HepG2 (cell line): ENCODE results near the gene NTM. TPM values are rescaled to one million over a fixed set of nuclear protein-coding genes. Genes with fewer than 3 reads are reported as not detected.

ENCODE experiments used
- ATAC-seq: fragments of 200-7000 bp; cut with Tn5 transposase; 3 replicates; pipeline ENCODE4 v1.9.1; 2020; ENCODE audit warnings: mild to moderate bottlenecking, moderate library complexity
- BruUV-seq: library from RNA; stranded (reverse); fragments of 400-500 nt; replicated peaks from 2 replicates; lab custom pipeline; 2021; lab: Mats Ljungman, UMichigan
- CTCF ChIA-PET: fragments of 300-600 bp; formaldehyde crosslinking; extraction: SDS; loops from one replicate; lab custom pipeline; 2021; ENCODE audit warnings: low total read pairs, inconsistent platforms, low intra/inter-chr PET ratio; lab: Yijun Ruan, JAX
- POLR2A ChIA-PET: fragments of 350-600 bp; sonication (Branson Sonifier 250); formaldehyde crosslinking; loops from one replicate; lab custom pipeline; 2020; ENCODE audit warnings: antibody characterized with exemption, inconsistent platforms; lab: Yijun Ruan, JAX
- DNase-seq: peaks from one replicate; pipeline ENCODE4 v3.0.0-alpha.2; 2015; ENCODE audit warnings: low spot score
- FAIRE-seq: peaks from 3 replicates; lab custom pipeline; 2011; peaks lifted over from hg19 to GRCh38; lab: Jason Lieb, UNC
- H2AFZ ChIP-seq: one replicate; pipeline ENCODE4 v1.6.1; 2011; ENCODE audit warnings: low read length, inconsistent platforms
- H3K27ac ChIP-seq: fragments of 300-600 bp; 3 replicates; pipeline ENCODE4 v1.8.0; 2011; ENCODE audit warnings: mixed run types, mild to moderate bottlenecking, mixed read lengths, low read length, inconsistent platforms; ENCODE audit not compliant: insufficient read depth; ENCODE audit errors: extremely low read length
- H3K27me3 ChIP-seq, 2 experiments: fragments of 200-600 bp in 1 of 2; 2 replicates in 1 of 2; 3 replicates in 1 of 2; pipeline versions ENCODE4 v1.6.0 to v1.8.0; 2011; ENCODE audit warnings: low read length in 2 of 2, mild to moderate bottlenecking in 2 of 2, moderate library complexity in 2 of 2, inconsistent platforms in 1 of 2; ENCODE audit not compliant: insufficient read depth in 2 of 2, control insufficient read depth in 1 of 2
- H3K36me3 ChIP-seq, 2 experiments: fragments of 200-600 bp in 1 of 2; replicated peaks in 1 of 2; 2 replicates in 1 of 2; 3 replicates in 1 of 2; pipeline versions ENCODE4 v1.5.1 to v1.8.0; 2011; ENCODE audit warnings: low read length in 2 of 2, inconsistent platforms in 1 of 2; ENCODE audit not compliant: insufficient read depth in 2 of 2, control insufficient read depth in 1 of 2
- H3K4me1 ChIP-seq: 2 replicates; pipeline ENCODE4 v1.5.1; 2012; ENCODE audit warnings: low read length, inconsistent platforms; ENCODE audit not compliant: insufficient read depth
- H3K4me2 ChIP-seq: 2 replicates; pipeline ENCODE4 v1.6.0; 2011; ENCODE audit warnings: low read depth, low read length, inconsistent platforms
- H3K4me3 ChIP-seq, 3 experiments: fragments of 200-600 bp in 1 of 3; sonication (generic), shearing (Covaris generic) in 1 of 3; replicated peaks in 1 of 3; 2 replicates each; pipeline ENCODE4 v1.5.1; 2011 to 2016; ENCODE audit warnings: low read length in 3 of 3, inconsistent platforms in 2 of 3, low read depth in 2 of 3, mild to moderate bottlenecking in 2 of 3, control low read depth in 1 of 3, mixed read lengths in 1 of 3; ENCODE audit not compliant: insufficient read depth in 1 of 3
- H3K79me2 ChIP-seq: one replicate; pipeline ENCODE4 v1.6.1; 2011; ENCODE audit warnings: low read length, inconsistent platforms; ENCODE audit not compliant: insufficient read depth
- H3K9ac ChIP-seq: 2 replicates; pipeline ENCODE4 v1.6.0; 2011; ENCODE audit warnings: mild to moderate bottlenecking, low read depth, low read length, inconsistent platforms; ENCODE audit not compliant: insufficient read depth
- H3K9me3 ChIP-seq: 2 replicates; pipeline ENCODE4 v1.5.1; 2012; ENCODE audit warnings: mild to moderate bottlenecking, low read length
- H4K20me1 ChIP-seq: 2 replicates; pipeline ENCODE4 v1.6.0; 2011; ENCODE audit warnings: inconsistent platforms, mild to moderate bottlenecking, low read length, moderate library complexity; ENCODE audit not compliant: insufficient read depth
- GLI4 ChIP-seq: sonication (generic); formaldehyde crosslinking; IDR thresholded peaks from 2 replicates; pipeline ENCODE4 v1.5.1; 2020; ENCODE audit warnings: missing genetic modification reagents, mild to moderate bottlenecking, moderate library complexity, borderline replicate concordance
- GTF2F1 ChIP-seq: fragments of 150-350 bp; IDR thresholded peaks from 2 replicates; pipeline ENCODE4 v1.6.1; 2014; ENCODE audit warnings: low read length
- NCOA5 ChIP-seq: sonication (generic); formaldehyde crosslinking; IDR thresholded peaks from 2 replicates; pipeline ENCODE4 v1.4.0; 2020; ENCODE audit warnings: missing genetic modification reagents
- SYNCRIP ChIP-seq: fragments of 200-400 bp; formaldehyde crosslinking; IDR thresholded peaks from 2 replicates; pipeline ENCODE4 v1.6.1; 2018; ENCODE audit warnings: mild to moderate bottlenecking, low read depth, low read length; ENCODE audit not compliant: insufficient read depth
- WGBS: methylation state at CpG from one replicate; pipeline ENCODE4 v1.1.6; 2017; ENCODE audit warnings: low lambda C conversion rate; 5-methylcytosine and 5-hydroxymethylcytosine counted together
- in situ Hi-C: cut with HindIII; loops from 2 replicates; pipeline ENCODE4 v1.10.0; 2017; ENCODE audit warnings: low pct_unique_long_range_greater_than_20kb; ENCODE audit not compliant: extremely low pct_ligation_motif_present
- intact Hi-C: fragments of 100-400 bp; cut with micrococcal nuclease; formaldehyde crosslinking; loops from one replicate; pipeline ENCODE4 v1.10.0; 2022; ENCODE audit not compliant: unreplicated experiment
- polyA plus RNA-seq, 8 experiments: library from polyadenylated mRNA; depleted of rRNA in 3 of 8; stranded (reverse) in 7 of 8; unstranded in 1 of 8; fragments of >200 nt; fragmentation: Illumina TruSeq in 4 of 8; extraction: Trizol in 4 of 8; gene quantifications; 2 replicates each; pipeline versions ENCODE4 v1.2.1 to v1.2.3, GENCODE V29; 2011 to 2016; ENCODE audit warnings: low read depth in 4 of 8, missing spikeins in 1 of 8, mixed read lengths in 1 of 8; ENCODE audit not compliant: insufficient read depth in 1 of 8
- total RNA-seq, 5 experiments: library from RNA; depleted of rRNA; stranded (reverse); fragments of >200 nt; fragmentation: Illumina TruSeq; extraction: Trizol; gene quantifications; 2 replicates each; pipeline ENCODE4 v1.2.3, GENCODE V29; 2016; ENCODE audit warnings: low read depth in 1 of 5
- TF ChIP-seq, protein P1 (sequence below): fragments of 450-650 bp; IDR thresholded peaks from 2 replicates; pipeline ENCODE4 v1.6.1; 2017; ENCODE audit warnings: mild to moderate bottlenecking
- TF ChIP-seq, protein P2 (sequence below): sonication (generic); formaldehyde crosslinking; IDR thresholded peaks from 2 replicates; pipeline ENCODE4 v1.4.0; 2020; ENCODE audit warnings: mild to moderate bottlenecking, missing genetic modification reagents
- TF ChIP-seq, protein P3 (sequence below): sonication (generic); formaldehyde crosslinking; conservative IDR thresholded peaks from 2 replicates; pipeline ENCODE4 v1.4.0; 2020; ENCODE audit warnings: missing genetic modification reagents
- TF ChIP-seq, protein P4 (sequence below): sonication (generic); formaldehyde crosslinking; IDR thresholded peaks from 2 replicates; pipeline ENCODE4 v1.9.0; 2021; ENCODE audit warnings: missing genetic modification reagents, borderline replicate concordance
- TF ChIP-seq, protein P5 (sequence below): sonication (generic); formaldehyde crosslinking; IDR thresholded peaks from 2 replicates; pipeline ENCODE4 v1.9.0; 2021; ENCODE audit warnings: mild to moderate bottlenecking, missing genetic modification reagents

Gene NTM
- total and polyA plus RNA-seq, 2 of the 13 experiments (the other 11 are each of a cell fraction or from before 2014, with no cell fraction given): not detected

DNA sequence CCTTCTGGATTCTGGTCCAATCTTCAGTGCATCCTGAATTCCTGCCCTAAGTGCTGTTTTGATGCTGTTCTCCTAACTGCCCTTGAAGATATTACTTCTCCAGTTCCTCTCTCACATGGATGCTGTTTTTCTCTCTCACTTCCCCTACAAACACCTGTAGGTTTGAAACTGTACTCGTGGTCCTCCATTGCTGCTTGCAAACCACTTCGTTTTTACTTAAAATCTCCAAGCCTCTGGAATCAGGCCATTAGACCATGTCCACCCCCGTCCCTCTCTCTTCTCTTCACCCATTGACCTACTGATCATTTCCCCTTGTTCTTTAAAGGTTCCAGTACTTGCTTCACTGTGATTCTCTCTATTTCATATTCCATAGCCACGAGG, 988.1 kb downstream of the NTM start (continued):
- TF ChIP-seq, protein P1, sequence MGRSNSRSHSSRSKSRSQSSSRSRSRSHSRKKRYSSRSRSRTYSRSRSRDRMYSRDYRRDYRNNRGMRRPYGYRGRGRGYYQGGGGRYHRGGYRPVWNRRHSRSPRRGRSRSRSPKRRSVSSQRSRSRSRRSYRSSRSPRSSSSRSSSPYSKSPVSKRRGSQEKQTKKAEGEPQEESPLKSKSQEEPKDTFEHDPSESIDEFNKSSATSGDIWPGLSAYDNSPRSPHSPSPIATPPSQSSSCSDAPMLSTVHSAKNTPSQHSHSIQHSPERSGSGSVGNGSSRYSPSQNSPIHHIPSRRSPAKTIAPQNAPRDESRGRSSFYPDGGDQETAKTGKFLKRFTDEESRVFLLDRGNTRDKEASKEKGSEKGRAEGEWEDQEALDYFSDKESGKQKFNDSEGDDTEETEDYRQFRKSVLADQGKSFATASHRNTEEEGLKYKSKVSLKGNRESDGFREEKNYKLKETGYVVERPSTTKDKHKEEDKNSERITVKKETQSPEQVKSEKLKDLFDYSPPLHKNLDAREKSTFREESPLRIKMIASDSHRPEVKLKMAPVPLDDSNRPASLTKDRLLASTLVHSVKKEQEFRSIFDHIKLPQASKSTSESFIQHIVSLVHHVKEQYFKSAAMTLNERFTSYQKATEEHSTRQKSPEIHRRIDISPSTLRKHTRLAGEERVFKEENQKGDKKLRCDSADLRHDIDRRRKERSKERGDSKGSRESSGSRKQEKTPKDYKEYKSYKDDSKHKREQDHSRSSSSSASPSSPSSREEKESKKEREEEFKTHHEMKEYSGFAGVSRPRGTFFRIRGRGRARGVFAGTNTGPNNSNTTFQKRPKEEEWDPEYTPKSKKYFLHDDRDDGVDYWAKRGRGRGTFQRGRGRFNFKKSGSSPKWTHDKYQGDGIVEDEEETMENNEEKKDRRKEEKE: no peak
- TF ChIP-seq, protein P2, sequence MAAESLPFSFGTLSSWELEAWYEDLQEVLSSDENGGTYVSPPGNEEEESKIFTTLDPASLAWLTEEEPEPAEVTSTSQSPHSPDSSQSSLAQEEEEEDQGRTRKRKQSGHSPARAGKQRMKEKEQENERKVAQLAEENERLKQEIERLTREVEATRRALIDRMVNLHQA (CRISPR knock-in tag): no peak

DNA sequence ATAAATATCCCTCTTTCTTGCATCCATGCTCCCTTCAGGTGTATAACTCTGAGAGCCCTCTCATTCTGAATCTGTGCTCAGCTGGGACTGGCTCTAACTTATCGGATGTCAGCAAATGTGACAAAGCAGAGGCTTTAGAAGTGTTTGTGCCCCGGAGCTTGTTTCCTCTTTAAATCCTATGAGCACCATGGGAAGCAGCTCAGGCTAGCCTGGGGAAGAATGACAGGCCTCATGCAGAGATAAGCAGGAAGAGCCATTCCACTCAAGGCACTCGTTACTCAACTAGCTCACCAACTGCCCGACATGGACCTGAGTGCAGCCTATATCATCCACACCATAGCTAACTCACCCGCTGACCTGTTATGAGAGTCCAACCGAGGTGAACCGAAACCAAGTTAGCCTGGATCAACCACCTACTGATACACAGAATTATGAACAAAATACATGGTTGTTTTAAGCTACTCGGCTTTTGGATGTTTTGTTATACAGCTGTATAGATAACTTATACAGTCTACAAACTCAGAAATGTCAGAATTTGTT, 990.7 kb downstream of the NTM start:
- Histone ChIP-seq H3K79me2 (no peaks in the 10 kb centered on the region), H3K4me1 (no peaks in the 10 kb centered on the region), H3K27ac (no peak overlapping the region), H3K4me3 (no peak overlapping the region), H2AFZ (no peak overlapping the region), H4K20me1 (no peaks in the 10 kb centered on the region), H3K4me2 (no peak overlapping the region), H3K27me3 (no peaks in the 10 kb centered on the region), H3K9me3 (peaks cover 21% of the 10 kb centered on the region), H3K36me3 (no peaks in the 10 kb centered on the region), H3K9ac (no peak overlapping the region)
- intact Hi-C loops (no loop called here), in situ Hi-C loops (no loop called here)
- no peak for FAIRE-seq
- POLR2A ChIA-PET: no interaction called here
- WGBS: 0% methylated on average over 4 of the region's 8 CpGs
- CTCF ChIA-PET: no interaction called here
- BruUV-seq: no TSS peak
- no peak for ATAC-seq
- DNase-seq: no peak
- no peak for TF ChIP-seq GLI4 (CRISPR knock-in tag)
- TF ChIP-seq NCOA5 (CRISPR knock-in tag): no peak
- TF ChIP-seq, protein P3, sequence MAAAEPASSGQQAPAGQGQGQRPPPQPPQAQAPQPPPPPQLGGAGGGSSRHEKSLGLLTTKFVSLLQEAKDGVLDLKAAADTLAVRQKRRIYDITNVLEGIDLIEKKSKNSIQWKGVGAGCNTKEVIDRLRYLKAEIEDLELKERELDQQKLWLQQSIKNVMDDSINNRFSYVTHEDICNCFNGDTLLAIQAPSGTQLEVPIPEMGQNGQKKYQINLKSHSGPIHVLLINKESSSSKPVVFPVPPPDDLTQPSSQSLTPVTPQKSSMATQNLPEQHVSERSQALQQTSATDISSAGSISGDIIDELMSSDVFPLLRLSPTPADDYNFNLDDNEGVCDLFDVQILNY (CRISPR knock-in tag): no peak
- TF ChIP-seq GTF2F1: no peak
- TF ChIP-seq, protein P4, sequence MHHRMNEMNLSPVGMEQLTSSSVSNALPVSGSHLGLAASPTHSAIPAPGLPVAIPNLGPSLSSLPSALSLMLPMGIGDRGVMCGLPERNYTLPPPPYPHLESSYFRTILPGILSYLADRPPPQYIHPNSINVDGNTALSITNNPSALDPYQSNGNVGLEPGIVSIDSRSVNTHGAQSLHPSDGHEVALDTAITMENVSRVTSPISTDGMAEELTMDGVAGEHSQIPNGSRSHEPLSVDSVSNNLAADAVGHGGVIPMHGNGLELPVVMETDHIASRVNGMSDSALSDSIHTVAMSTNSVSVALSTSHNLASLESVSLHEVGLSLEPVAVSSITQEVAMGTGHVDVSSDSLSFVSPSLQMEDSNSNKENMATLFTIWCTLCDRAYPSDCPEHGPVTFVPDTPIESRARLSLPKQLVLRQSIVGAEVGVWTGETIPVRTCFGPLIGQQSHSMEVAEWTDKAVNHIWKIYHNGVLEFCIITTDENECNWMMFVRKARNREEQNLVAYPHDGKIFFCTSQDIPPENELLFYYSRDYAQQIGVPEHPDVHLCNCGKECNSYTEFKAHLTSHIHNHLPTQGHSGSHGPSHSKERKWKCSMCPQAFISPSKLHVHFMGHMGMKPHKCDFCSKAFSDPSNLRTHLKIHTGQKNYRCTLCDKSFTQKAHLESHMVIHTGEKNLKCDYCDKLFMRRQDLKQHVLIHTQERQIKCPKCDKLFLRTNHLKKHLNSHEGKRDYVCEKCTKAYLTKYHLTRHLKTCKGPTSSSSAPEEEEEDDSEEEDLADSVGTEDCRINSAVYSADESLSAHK (CRISPR knock-in tag): no peak
- TF ChIP-seq SYNCRIP: no peak
- TF ChIP-seq, protein P5, sequence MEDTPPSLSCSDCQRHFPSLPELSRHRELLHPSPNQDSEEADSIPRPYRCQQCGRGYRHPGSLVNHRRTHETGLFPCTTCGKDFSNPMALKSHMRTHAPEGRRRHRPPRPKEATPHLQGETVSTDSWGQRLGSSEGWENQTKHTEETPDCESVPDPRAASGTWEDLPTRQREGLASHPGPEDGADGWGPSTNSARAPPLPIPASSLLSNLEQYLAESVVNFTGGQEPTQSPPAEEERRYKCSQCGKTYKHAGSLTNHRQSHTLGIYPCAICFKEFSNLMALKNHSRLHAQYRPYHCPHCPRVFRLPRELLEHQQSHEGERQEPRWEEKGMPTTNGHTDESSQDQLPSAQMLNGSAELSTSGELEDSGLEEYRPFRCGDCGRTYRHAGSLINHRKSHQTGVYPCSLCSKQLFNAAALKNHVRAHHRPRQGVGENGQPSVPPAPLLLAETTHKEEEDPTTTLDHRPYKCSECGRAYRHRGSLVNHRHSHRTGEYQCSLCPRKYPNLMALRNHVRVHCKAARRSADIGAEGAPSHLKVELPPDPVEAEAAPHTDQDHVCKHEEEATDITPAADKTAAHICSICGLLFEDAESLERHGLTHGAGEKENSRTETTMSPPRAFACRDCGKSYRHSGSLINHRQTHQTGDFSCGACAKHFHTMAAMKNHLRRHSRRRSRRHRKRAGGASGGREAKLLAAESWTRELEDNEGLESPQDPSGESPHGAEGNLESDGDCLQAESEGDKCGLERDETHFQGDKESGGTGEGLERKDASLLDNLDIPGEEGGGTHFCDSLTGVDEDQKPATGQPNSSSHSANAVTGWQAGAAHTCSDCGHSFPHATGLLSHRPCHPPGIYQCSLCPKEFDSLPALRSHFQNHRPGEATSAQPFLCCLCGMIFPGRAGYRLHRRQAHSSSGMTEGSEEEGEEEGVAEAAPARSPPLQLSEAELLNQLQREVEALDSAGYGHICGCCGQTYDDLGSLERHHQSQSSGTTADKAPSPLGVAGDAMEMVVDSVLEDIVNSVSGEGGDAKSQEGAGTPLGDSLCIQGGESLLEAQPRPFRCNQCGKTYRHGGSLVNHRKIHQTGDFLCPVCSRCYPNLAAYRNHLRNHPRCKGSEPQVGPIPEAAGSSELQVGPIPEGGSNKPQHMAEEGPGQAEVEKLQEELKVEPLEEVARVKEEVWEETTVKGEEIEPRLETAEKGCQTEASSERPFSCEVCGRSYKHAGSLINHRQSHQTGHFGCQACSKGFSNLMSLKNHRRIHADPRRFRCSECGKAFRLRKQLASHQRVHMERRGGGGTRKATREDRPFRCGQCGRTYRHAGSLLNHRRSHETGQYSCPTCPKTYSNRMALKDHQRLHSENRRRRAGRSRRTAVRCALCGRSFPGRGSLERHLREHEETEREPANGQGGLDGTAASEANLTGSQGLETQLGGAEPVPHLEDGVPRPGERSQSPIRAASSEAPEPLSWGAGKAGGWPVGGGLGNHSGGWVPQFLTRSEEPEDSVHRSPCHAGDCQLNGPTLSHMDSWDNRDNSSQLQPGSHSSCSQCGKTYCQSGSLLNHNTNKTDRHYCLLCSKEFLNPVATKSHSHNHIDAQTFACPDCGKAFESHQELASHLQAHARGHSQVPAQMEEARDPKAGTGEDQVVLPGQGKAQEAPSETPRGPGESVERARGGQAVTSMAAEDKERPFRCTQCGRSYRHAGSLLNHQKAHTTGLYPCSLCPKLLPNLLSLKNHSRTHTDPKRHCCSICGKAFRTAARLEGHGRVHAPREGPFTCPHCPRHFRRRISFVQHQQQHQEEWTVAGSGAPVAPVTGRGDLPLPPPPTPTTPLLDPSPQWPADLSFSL (CRISPR knock-in tag): no peak
